Endodermal cell (in vitro differentiated cells): ENCODE measurements around the gene SEPSECS. TPM values are rescaled to one million over a fixed set of nuclear protein-coding genes. Genes with fewer than 3 reads are reported as not detected.
A peak's percentile ranks its signal among the peaks of the same experiment; 100 is the strongest.

Source experiments
- DNase-seq: peaks from one replicate; pipeline ENCODE4 v3.0.0-alpha.2; 2017
- H3K27ac ChIP-seq: 2 replicates; pipeline ENCODE4 v1.5.1; 2013; ENCODE audit warnings: mild to moderate bottlenecking, low read depth, low read length, moderate library complexity
- H3K27me3 ChIP-seq: 2 replicates; pipeline ENCODE4 v1.6.1; 2013; ENCODE audit warnings: mild to moderate bottlenecking, low read length, moderate library complexity; ENCODE audit not compliant: insufficient read depth, control insufficient read depth, poor library complexity, severe bottlenecking
- H3K36me3 ChIP-seq: 2 replicates; pipeline ENCODE4 v1.7.0; 2013; ENCODE audit warnings: mild to moderate bottlenecking, low read length, moderate library complexity; ENCODE audit not compliant: control insufficient read depth, insufficient read depth
- H3K4me1 ChIP-seq: one replicate; pipeline ENCODE4 v1.7.0; 2013; ENCODE audit warnings: low read length; ENCODE audit not compliant: control insufficient read depth, insufficient read depth
- H3K4me3 ChIP-seq: 2 replicates; pipeline ENCODE4 v1.5.1; 2013; ENCODE audit warnings: mild to moderate bottlenecking, low read length, moderate library complexity
- H3K9ac ChIP-seq: 2 replicates; pipeline ENCODE4 v1.6.1; 2013; ENCODE audit warnings: mild to moderate bottlenecking, low read length, moderate library complexity; ENCODE audit not compliant: poor library complexity, severe bottlenecking; ENCODE audit errors: extremely low read depth
- H3K9me3 ChIP-seq: 2 replicates; pipeline ENCODE4 v1.6.1; 2013; ENCODE audit warnings: mild to moderate bottlenecking, low read length, moderate library complexity; ENCODE audit not compliant: control insufficient read depth
- H3K27ac Mint-ChIP-seq: 2 replicates; pipeline ENCODE4 v1.8.0; 2020; ENCODE audit warnings: mixed read lengths
- H3K27me3 Mint-ChIP-seq: 2 replicates; pipeline ENCODE4 v1.8.0; 2021; ENCODE audit warnings: mild to moderate bottlenecking, mixed read lengths; ENCODE audit not compliant: insufficient read depth
- H3K36me3 Mint-ChIP-seq: 2 replicates; pipeline ENCODE4 v1.8.0; 2020; ENCODE audit warnings: low read depth, mixed read lengths
- H3K4me1 Mint-ChIP-seq: 2 replicates; pipeline ENCODE4 v1.8.0; 2020; ENCODE audit warnings: mixed read lengths
- H3K4me3 Mint-ChIP-seq: 2 replicates; pipeline ENCODE4 v1.8.0; 2020; ENCODE audit warnings: mild to moderate bottlenecking, moderate library complexity, mixed read lengths
- H3K9me3 Mint-ChIP-seq: 2 replicates; pipeline ENCODE4 v1.8.0; 2020; ENCODE audit warnings: mild to moderate bottlenecking, mixed read lengths
- CTCF ChIP-seq: fragments of 200-600 bp; sonication (generic); conservative IDR thresholded peaks from 2 replicates; pipeline ENCODE4 v1.5.0; 2021; ENCODE audit warnings: antibody characterized with exemption, mild to moderate bottlenecking
- WGBS, 2 experiments: methylation state at CpG; one replicate each; pipeline versions ENCODE4 v1.1.5 to v1.1.7; 2013; ENCODE audit warnings: missing lambda C conversion rate in 2 of 2, mixed read lengths in 1 of 2; ENCODE audit not compliant: insufficient coverage in 1 of 2, insufficient read length in 1 of 2; 5-methylcytosine and 5-hydroxymethylcytosine counted together
- total RNA-seq, 2 donors: library from RNA; stranded (reverse); fragmentation: NEBNext Ultra II Directional in 1 of 2; extraction: Animal tissue kit (Norgen Biotek cat#: 25700) in 1 of 2; gene quantifications; 2 replicates in 1 of 2; 3 replicates in 1 of 2; pipeline ENCODE4 v1.2.1, GENCODE V29; 2021

SEPSECS gene
- total RNA-seq, 2 donors from 2014 or later, result 5.9 to 12.6 TPM

- H3K36me3 ChIP-seq, result no peaks in the 10 kb centered on the region
- H3K27ac Mint-ChIP-seq, result peak overlapping the region; percentile 59
- H3K9ac ChIP-seq, result no peak overlapping the region
- H3K27me3 ChIP-seq, result no peaks in the 10 kb centered on the region
- H3K9me3 ChIP-seq, result peaks cover 40% of the 10 kb centered on the region
- H3K27me3 Mint-ChIP-seq, result peaks cover 1% of the 10 kb centered on the region
- TF ChIP-seq CTCF, result no peak
- H3K9me3 Mint-ChIP-seq, result peaks cover 38% of the 10 kb centered on the region
- H3K4me1 Mint-ChIP-seq, result peaks cover 35% of the 10 kb centered on the region
- DNase-seq, result no peak
- 90 to 100% methylated on average over 1 to 3 of the region's 3 CpGs for WGBS, 2 experiments
- H3K27ac ChIP-seq, result no peak overlapping the region
- H3K36me3 Mint-ChIP-seq, result peaks cover 4% of the 10 kb centered on the region
- H3K4me3 Mint-ChIP-seq, result no peak overlapping the region
- no peak overlapping the region for H3K4me3 ChIP-seq
- H3K4me1 ChIP-seq, result peaks cover 17% of the 10 kb centered on the region
These were observed 83.4 kb downstream of the SEPSECS start for GRCh38 chr4:25076625-25077398.

- H3K36me3 Mint-ChIP-seq, result peaks cover 4% of the 10 kb centered on the region
- Histone ChIP-seq H3K27ac (no peak overlapping the region), H3K9me3 (peaks cover 45% of the 10 kb centered on the region), H3K27me3 (no peaks in the 10 kb centered on the region), H3K4me1 (peaks cover 13% of the 10 kb centered on the region), H3K36me3 (no peaks in the 10 kb centered on the region), H3K9ac (no peak overlapping the region), H3K4me3 (no peak overlapping the region)
- no peak for TF ChIP-seq CTCF
- 78 to 88% methylated on average over 1 to 4 of the region's 4 CpGs for WGBS, 2 experiments
- peaks cover 1% of the 10 kb centered on the region for H3K27me3 Mint-ChIP-seq
- H3K9me3 Mint-ChIP-seq, result peaks cover 37% of the 10 kb centered on the region
- no peak for DNase-seq
- no peak overlapping the region for H3K27ac Mint-ChIP-seq
- H3K4me3 Mint-ChIP-seq, result no peak overlapping the region
- peaks cover 34% of the 10 kb centered on the region for H3K4me1 Mint-ChIP-seq
These were observed 84.4 kb downstream of the SEPSECS start for GRCh38 chr4:25075851-25076250.

- H3K4me1 ChIP-seq, result peaks cover 12% of the 10 kb centered on the region
- H3K27me3 ChIP-seq, result no peaks in the 10 kb centered on the region
- 87 to 91% methylated on average over 11 of the region's 11 CpGs for WGBS, 2 experiments
- H3K9me3 Mint-ChIP-seq, result peaks cover 37% of the 10 kb centered on the region
- H3K36me3 ChIP-seq, result no peaks in the 10 kb centered on the region
- no peak overlapping the region for H3K4me3 ChIP-seq
- no peak overlapping the region for H3K9ac ChIP-seq
- H3K36me3 Mint-ChIP-seq, result peaks cover 4% of the 10 kb centered on the region
- H3K4me3 Mint-ChIP-seq, result no peak overlapping the region
- peaks cover 45% of the 10 kb centered on the region for H3K9me3 ChIP-seq
- H3K27ac ChIP-seq, result no peak overlapping the region
- peak; percentile 63 for DNase-seq
- peaks cover 39% of the 10 kb centered on the region for H3K4me1 Mint-ChIP-seq
- peaks cover 1% of the 10 kb centered on the region for H3K27me3 Mint-ChIP-seq
- no peak for TF ChIP-seq CTCF
- H3K27ac Mint-ChIP-seq, result no peak overlapping the region
These were observed 85.1 kb downstream of the SEPSECS start for GRCh38 chr4:25075129-25075528.
